GM10248 (cell line): ENCODE measurements around the gene MAPK1.

Experiments used
- CTCF ChIA-PET: fragments of 300-600 bp; sonication (Branson Sonifier 250); formaldehyde crosslinking; extraction: SDS; loops from one replicate; lab custom pipeline; 2021; ENCODE audit warnings: antibody characterized with exemption; lab: Yijun Ruan, JAX
- POLR2A ChIA-PET: fragments of 350-650 bp; sonication (Branson Sonifier 250); formaldehyde crosslinking; extraction: SDS; loops from one replicate; lab custom pipeline; 2020; ENCODE audit warnings: antibody characterized with exemption; lab: Yijun Ruan, JAX
- DNase-seq: peaks from one replicate; pipeline ENCODE4 v3.0.0; 2012; ENCODE audit errors: extremely low spot score
- TF ChIP-seq, protein P1 (sequence below): IDR thresholded peaks from 2 replicates; pipeline ENCODE4 v1.5.1; 2012; ENCODE audit warnings: mild to moderate bottlenecking, low read depth; ENCODE audit errors: extremely low read depth, missing control alignments, control extremely low read depth

MAPK1 gene

DNA sequence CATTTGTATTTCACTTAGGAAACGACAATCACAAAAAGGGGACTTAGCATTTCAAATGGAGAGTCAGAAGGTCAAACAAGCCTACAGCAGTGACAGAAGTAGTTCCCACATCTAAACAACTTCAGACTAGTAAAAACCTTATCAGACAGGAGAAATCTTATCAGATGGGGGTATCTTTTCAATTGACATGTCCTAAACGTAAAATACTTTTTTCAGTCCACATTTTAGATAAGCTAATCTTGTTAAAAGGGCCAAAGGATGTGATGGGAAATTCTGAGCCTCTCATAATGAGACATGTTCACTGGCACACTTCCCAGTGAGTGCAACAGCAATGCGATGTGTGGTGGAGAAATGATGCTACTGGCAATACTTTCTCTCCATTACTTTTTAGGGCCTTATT, 2.4 kb downstream of the MAPK1 start:
- ChIA-PET CTCF (interaction anchor here (1.3 to 1.5 kb wide), 2 partner anchors 9 to 73 kb away, joined by 3 to 7 read pairs; no protein-coding TSS in a partner anchor), POLR2A (interaction anchor here (0.6 kb wide), 1 partner anchor 20 kb away, joined by 3 read pairs; no protein-coding TSS in a partner anchor)
- TF ChIP-seq, protein P1, sequence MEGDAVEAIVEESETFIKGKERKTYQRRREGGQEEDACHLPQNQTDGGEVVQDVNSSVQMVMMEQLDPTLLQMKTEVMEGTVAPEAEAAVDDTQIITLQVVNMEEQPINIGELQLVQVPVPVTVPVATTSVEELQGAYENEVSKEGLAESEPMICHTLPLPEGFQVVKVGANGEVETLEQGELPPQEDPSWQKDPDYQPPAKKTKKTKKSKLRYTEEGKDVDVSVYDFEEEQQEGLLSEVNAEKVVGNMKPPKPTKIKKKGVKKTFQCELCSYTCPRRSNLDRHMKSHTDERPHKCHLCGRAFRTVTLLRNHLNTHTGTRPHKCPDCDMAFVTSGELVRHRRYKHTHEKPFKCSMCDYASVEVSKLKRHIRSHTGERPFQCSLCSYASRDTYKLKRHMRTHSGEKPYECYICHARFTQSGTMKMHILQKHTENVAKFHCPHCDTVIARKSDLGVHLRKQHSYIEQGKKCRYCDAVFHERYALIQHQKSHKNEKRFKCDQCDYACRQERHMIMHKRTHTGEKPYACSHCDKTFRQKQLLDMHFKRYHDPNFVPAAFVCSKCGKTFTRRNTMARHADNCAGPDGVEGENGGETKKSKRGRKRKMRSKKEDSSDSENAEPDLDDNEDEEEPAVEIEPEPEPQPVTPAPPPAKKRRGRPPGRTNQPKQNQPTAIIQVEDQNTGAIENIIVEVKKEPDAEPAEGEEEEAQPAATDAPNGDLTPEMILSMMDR: no peak
- no peak for DNase-seq

DNA sequence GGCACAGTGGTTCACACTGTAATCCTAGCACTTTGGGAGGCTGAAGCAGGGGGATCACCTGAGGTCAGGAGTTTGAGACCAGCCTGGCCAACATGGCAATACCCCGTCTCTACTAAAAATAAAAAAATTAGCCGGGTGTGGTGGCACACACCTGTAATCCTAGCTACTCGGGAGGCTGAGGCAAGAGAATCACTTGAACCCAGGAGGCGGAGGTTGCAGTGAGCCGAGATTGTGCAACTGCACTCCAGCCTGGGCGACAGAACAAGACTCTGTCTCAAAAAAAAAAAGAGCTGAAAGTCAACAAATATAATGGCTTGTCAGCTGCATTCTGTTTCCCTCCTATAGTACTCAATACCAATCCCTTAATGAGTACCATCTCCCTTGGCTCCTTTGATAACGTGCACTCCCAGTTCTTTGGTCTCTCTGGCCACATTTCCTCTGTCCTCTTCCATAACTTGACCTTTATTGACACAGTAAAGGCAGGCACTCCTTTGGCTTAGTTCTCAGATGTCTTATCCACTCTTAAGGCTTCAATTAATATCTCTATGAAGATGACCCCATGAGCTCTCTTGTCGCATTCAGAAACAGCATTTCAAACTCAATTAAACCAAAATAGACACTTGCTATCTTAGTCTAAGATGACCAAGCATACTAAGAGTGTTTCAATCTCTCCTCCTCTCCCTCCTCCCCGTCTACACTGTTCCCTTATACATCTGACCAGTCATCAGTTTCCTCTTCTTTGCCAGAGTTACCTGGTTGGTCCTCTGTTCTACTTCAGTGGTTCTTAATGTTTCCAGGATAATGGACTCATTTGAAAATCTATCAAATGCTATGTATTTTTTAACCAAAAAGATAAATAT, 4.8 kb downstream of the MAPK1 start:
- ChIA-PET CTCF (no interaction called here), POLR2A (no interaction called here)
- TF ChIP-seq, protein P1: no peak
- DNase-seq: no peak

DNA sequence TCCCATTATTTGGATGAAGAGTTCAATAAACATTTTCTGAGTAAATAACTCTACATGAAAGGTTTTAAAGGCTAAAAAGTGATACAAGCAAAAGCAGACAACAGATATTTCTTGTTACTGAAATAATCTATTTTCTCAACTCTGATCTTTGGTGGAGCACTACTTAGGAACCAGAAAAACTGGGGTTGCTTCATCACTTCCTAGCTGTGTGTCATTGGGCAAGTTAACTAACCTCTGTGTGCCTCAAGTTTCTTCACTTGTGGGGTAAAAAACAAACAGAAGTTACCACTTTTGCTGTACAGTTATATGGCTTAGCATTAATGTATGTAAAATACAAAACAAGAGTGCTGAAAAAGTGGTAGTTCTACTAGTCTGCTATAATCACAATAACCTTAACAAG, 5.6 kb downstream of the MAPK1 start:
- POLR2A ChIA-PET: no interaction called here

DNA sequence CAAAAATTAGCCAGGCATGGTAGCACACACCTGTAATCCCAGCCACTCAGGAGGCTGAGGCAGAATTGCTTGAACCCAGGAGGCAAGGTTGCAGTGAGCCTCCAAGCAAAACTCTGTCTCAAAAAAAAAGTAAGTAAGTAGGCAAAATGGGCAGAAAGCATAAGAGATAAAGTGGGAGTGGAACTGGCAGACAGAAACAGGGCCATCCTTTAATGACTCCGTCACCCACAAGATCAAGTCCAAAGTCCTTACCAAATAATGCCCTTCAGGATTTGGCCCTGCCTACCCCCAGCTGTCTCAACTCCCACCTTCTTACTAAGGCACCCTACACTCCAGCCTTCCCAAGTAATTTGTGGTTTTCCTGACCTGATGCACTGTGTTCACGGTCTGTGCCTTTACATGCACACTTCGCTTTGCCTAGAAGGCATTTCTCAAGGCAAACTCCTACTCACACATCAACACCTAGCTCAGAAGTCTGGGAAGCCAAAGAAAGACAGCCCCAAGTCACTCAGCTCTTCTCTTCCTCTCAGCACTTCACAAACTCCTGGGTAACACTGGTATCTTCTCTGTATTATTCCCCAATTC, 6.1 kb downstream of the MAPK1 start:
- DNase-seq: no peak
- ChIA-PET CTCF (no interaction called here), POLR2A (no interaction called here)
- TF ChIP-seq, protein P1: no peak

More for the DNA sequence above, 5.6 kb downstream of the MAPK1 start:
- CTCF ChIA-PET: no interaction called here
- DNase-seq: no peak
- TF ChIP-seq, protein P1: no peak

DNA sequence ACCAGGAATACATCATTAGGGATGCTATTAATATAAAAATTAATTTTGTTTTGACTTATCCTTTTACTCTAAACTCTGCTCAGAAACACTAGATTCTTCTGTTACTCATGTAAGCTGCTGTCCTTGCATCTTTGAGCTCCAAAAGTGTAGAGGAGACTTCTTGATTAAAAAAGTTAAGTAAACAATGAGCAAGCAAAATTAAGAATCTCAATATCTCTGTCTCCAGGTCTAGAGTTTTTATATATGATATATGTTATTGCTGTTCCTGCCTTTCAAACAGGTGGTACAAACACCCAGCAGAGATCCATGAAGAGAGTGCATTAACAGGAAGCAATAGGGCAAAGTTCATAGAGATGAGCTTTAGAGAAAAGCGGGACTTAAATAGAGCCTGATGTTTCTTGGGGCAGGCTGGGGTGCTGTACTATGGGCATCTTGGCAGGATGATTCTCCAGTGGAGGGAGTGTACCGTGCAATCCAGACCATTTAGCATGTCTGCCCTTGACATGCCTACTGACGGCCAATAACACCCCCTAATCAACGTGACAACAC, 6.9 kb downstream of the MAPK1 start:
- CTCF ChIA-PET: interaction anchor here (1.1 kb wide), 1 partner anchor 78 kb away, joined by 3 read pairs; no protein-coding TSS in a partner anchor
- no peak for DNase-seq
- POLR2A ChIA-PET: no interaction called here
- TF ChIP-seq, protein P1: no peak

DNA sequence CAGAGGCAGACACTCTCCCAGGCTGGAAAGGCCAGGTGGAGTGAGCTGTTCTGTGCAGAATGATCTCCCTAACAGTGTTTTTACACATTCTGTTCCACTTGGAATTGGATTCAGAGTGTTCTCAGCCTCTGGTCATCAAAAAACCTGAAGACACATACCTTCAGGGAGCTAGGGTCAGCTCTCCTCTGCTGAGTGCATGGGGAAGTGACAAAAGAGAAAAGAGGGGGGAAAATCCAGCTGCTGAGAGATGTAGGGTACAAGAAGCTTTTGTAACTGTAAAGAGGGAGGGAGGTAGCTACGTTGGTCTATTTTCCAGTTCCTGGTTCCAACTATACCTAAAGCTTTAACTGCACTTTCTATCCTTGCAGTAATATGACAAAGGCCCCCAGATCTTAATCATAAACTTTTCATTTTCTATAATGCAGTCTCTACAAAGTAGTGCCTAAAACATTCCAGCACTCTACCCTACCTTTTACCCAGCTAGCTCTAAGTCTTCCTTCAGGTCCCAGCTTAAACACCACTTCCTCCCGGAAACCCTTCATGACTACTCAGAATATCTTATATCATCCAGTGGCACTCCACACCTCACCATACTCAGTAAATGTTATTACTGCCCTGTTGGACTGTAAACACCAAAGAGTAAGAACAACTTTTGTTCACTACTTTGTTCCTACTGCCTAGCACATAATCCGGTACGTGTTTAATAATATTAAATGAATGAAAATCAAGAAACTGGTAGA, 9.2 kb downstream of the MAPK1 start:
- ChIA-PET POLR2A (interaction anchor here (1.0 kb wide), 1 partner anchor 9 kb away, joined by 6 read pairs; the partner anchor contains the start of gene MAPK1), CTCF (interaction anchor here (1.5 kb wide), 1 partner anchor 9 kb away, joined by 9 read pairs; the partner anchor contains the start of gene MAPK1)
- DNase-seq: no peak
- TF ChIP-seq, protein P1: no peak
